SK-N-DZ (cell line): ENCODE measurements around the gene LRP8.

Source experiments
- DNase-seq: peaks from one replicate; pipeline ENCODE4 v3.0.0-alpha.2; 2015; ENCODE audit warnings: low spot score

The LRP8 gene

GRCh38 chr1:53262000-53262399 is 65.9 kb downstream of the LRP8 start:
- DNase-seq, result no peak

GRCh38 chr1:53260631-53261247 is 67.1 kb downstream of the LRP8 start:
- DNase-seq, result no peak

GRCh38 chr1:53259932-53260331 is 67.9 kb downstream of the LRP8 start:
- no peak for DNase-seq

GRCh38 chr1:53258216-53258615 is 69.7 kb downstream of the LRP8 start:
- no peak for DNase-seq

GRCh38 chr1:53257454-53258081 is 70.3 kb downstream of the LRP8 start:
- no peak for DNase-seq

- DNase-seq, result no peak
Measured at GRCh38 chr1:53256511-53257453, 71.1 kb downstream of the LRP8 start.

GRCh38 chr1:53255031-53255430 is 72.8 kb downstream of the LRP8 start:
- no peak for DNase-seq

GRCh38 chr1:53254011-53254640 is 73.7 kb downstream of the LRP8 start:
- no peak for DNase-seq

GRCh38 chr1:53250325-53250724 is 77.5 kb downstream of the LRP8 start:
- DNase-seq, result no peak

- DNase-seq, result no peak
Measured at GRCh38 chr1:53249706-53250105, 78.2 kb downstream of the LRP8 start.

- DNase-seq, result no peak
Measured at GRCh38 chr1:53246261-53247134, 81.4 kb downstream of the LRP8 start.

- DNase-seq, result no peak
Measured at GRCh38 chr1:53244141-53244540, 83.7 kb downstream of the LRP8 start.

- no peak for DNase-seq
Measured at GRCh38 chr1:53242381-53242780, 85.5 kb downstream of the LRP8 start.

GRCh38 chr1:53241828-53242227 is 86.0 kb downstream of the LRP8 start:
- no peak for DNase-seq

- peak; percentile 93 for DNase-seq
Measured at GRCh38 chr1:53238197-53239155, 89.4 kb downstream of the LRP8 start, which contains the start of gene MAGOH. TSS of gene MAGOH (minus strand) at chr1:53238518. CDS start at chr1:53238448, 70 bp downstream.

- DNase-seq, result no peak
Measured at GRCh38 chr1:53237638-53238037, 90.2 kb downstream of the LRP8 start.

- DNase-seq, result no peak
Measured at GRCh38 chr1:53220962-53221286, 106.9 kb downstream of the LRP8 start.

GRCh38 chr1:53220171-53220961 is 107.5 kb downstream of the LRP8 start, which contains the start of gene CZIB:
TSS of gene CZIB (minus strand) at chr1:53220634. CDS start at chr1:53220575, 59 bp downstream.
- DNase-seq, result peak; percentile 89

- no peak for DNase-seq
Measured at GRCh38 chr1:53219711-53220110, 108.2 kb downstream of the LRP8 start.
